Uterus (tissue), 4 donors: ENCODE data around the gene CLK3. TPM values are rescaled to one million over a fixed set of nuclear protein-coding genes. Genes with fewer than 3 reads are reported as not detected.
"Not testable (repeated sequence)": the region's sequence is repeated elsewhere in the genome, so short reads cannot be mapped to it uniquely, and the experiment has no call there.

Experiments used
- DNase-seq, 2 donors: peaks; one replicate each; pipeline ENCODE4 v3.0.0-alpha.2; 2019 to 2020
- H3K27ac ChIP-seq, 2 donors: fragments of 200-600 bp; sonication (generic); 1 replicate in 1 of 2; 2 replicates in 1 of 2; pipeline ENCODE4 v1.5.1; 2016 to 2018
- H3K27me3 ChIP-seq, 2 donors: fragments of 200-600 bp; sonication (generic); one replicate each; pipeline ENCODE4 v1.5.1; 2018 to 2019; ENCODE audit warnings: control low read depth in 1 of 2
- H3K36me3 ChIP-seq, 2 donors: fragments of 200-600 bp; sonication (generic); one replicate each; pipeline ENCODE4 v1.5.1; 2019; ENCODE audit warnings: control low read depth in 1 of 2
- H3K4me1 ChIP-seq, 2 donors: fragments of 200-600 bp; sonication (generic); one replicate each; pipeline ENCODE4 v1.5.1; 2018 to 2019; ENCODE audit warnings: control low read depth in 1 of 2
- H3K4me3 ChIP-seq, 2 donors: fragments of 200-600 bp; sonication (generic); 1 replicate in 1 of 2; 2 replicates in 1 of 2; pipeline ENCODE4 v1.5.1; 2018 to 2019; ENCODE audit warnings: mild to moderate bottlenecking in 1 of 2
- H3K9me3 ChIP-seq, 2 donors: fragments of 200-600 bp; sonication (generic); one replicate each; pipeline ENCODE4 v1.5.1; 2019; ENCODE audit warnings: control low read depth in 1 of 2
- CTCF ChIP-seq, 4 experiments: fragments of 200-600 bp in 2 of 4; fragments of 450-650 bp in 2 of 4; sonication (generic) in 2 of 4; IDR thresholded peaks; one replicate each; pipeline ENCODE4 v1.5.1; 2016 to 2019; ENCODE audit warnings: antibody characterized with exemption in 4 of 4, mild to moderate bottlenecking in 2 of 4, moderate library complexity in 1 of 4
- POLR2A ChIP-seq, 2 donors: fragments of 450-650 bp; IDR thresholded peaks; one replicate each; pipeline ENCODE4 v1.6.1; 2016; ENCODE audit warnings: antibody characterized with exemption in 2 of 2, mild to moderate bottlenecking in 1 of 2, moderate library complexity in 1 of 2
- intact Hi-C: fragments of 100-400 bp; cut with DNase I; formaldehyde crosslinking; loops from one replicate; pipeline ENCODE4 v1.15.1; 2023; ENCODE audit warnings: low total_unique reads
- total RNA-seq, 4 donors: library from RNA; depleted of rRNA in 3 of 4; stranded (reverse); fragments of >200 nt in 3 of 4; gene quantifications; one replicate each; pipeline versions ENCODE4 v1.1.0 to v1.2.4, GENCODE V29; 2014 to 2023
- donor health status: DM: yes; HTN: yes; CAD: no.

The CLK3 gene
- total RNA-seq, 4 donors from 2014 or later = 33.0 to 90.4 (median 84.2) TPM

GRCh38 chr15:74594455-74594854, 21.2 kb upstream of the CLK3 start:
- Histone ChIP-seq H3K36me3 (no peaks in the 10 kb centered on the region), H3K27ac (no peak overlapping the region), H3K4me1 (peaks cover 0 to 2% of the 10 kb centered on the region in 2 donors), H3K27me3 (no peaks in the 10 kb centered on the region), H3K4me3 (no peak overlapping the region), H3K9me3 (no peaks in the 10 kb centered on the region)
- TF ChIP-seq POLR2A (IDR thresholded peaks at IDR 0.05) (no peak), CTCF (IDR thresholded peaks at IDR 0.05) (no peak)
- intact Hi-C loops = no loop called here
- no peak for DNase-seq

DNA sequence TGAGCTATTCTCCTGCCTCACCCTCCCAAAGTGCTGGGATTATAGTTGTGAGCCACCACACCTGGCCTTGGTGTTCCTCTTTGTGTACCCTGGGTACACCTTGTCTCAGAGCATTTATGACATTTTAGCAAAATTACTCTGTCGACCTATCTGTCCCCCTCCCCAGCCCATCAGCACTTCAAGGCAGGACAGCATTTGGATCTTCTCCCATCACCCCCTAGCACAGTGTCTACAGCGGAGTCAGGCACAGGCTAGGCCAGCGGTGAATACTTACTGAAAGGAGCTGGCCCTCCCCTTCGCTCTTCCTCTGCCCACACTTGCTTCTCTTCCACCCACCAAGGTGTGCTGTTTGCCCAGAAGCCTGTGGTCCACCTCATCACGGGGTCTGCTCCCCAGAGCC, 20.4 kb upstream of the CLK3 start:
- no peak overlapping the region for H3K27ac ChIP-seq
- no peaks in the 10 kb centered on the region for H3K36me3 ChIP-seq
- DNase-seq = no peak
- intact Hi-C loops = no loop called here
- TF ChIP-seq POLR2A (IDR thresholded peaks at IDR 0.05) = no peak
- TF ChIP-seq CTCF (IDR thresholded peaks at IDR 0.05) = no peak
- H3K4me1 ChIP-seq = peaks cover 0 to 7% of the 10 kb centered on the region in 2 donors
- no peak overlapping the region for H3K4me3 ChIP-seq
- H3K27me3 ChIP-seq = no peaks in the 10 kb centered on the region
- H3K9me3 ChIP-seq = no peaks in the 10 kb centered on the region

- H3K27ac ChIP-seq, H3K4me1 ChIP-seq, DNase-seq, intact Hi-C loops, H3K36me3 ChIP-seq, H3K9me3 ChIP-seq, H3K27me3 ChIP-seq, H3K4me3 ChIP-seq: not testable (repeated sequence)
Observed at GRCh38 chr15:74596736-74597135, 18.9 kb upstream of the CLK3 start.

DNA sequence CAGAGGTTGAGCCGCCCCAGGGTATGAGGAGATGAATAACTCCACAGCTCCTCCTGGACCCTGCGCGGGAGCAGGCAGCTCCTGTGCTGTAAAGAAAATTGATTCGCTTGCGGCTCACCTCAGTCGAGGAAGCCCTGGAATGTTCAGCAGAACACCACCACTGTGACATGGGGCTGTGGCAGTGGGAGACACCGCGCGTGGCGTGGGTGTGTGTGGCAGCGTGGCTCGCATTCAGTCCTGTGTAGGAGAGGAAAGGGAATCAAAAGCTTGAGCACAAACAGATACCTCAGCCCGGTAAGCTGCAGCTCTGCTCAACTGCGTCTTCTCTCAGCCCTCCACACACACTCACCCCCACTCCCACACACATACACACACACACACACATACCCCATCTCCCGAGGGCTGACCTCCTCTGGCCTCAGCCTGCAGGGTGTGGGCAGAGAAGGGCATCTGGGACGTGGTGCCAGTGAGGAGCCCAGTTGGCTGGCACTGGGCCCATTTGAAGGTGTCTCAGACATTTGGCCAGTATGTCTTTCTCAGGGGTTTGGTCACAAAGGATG, 18.4 kb upstream of the CLK3 start:
- H3K27me3 ChIP-seq, intact Hi-C loops, H3K9me3 ChIP-seq, H3K27ac ChIP-seq, DNase-seq, H3K36me3 ChIP-seq, H3K4me1 ChIP-seq, H3K4me3 ChIP-seq: not testable (repeated sequence)

DNA sequence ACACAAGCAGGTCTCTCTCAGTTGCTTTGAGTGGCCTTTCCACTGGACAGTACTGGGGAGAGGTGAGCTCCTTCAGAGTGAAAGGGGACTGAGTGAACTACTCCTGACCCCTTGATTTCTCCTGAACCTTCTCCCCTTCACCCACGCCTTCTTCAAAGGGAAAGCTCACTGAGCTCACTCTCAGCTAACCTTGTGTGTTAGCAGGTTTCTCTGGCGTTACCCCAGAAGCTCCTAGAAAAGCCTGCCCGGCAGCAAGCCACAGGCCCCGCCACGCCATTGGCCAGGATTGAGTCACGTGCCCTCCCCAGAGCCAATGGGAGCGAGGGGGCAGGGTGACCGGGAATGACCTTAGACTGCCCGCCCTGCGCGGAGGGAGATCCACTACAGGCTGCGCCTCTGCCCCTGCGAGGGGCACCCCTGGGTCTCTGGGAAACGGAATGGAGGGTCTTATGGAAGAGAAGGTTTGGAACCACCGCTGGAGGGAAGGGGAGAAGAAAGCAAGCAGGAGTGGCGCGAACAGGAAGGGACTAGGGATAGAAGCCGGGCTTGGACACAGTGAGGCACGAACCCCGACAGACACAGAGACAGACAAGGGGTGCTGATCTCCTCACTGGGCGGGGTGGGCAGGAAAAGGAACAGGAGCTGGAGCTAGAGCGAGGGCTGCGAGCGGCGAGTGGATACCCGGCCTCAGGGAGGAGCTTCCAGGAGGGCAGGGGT, 17.4 kb upstream of the CLK3 start:
- no peaks in the 10 kb centered on the region for H3K27me3 ChIP-seq
- DNase-seq = peak; percentile 93 to 94
- no peaks in the 10 kb centered on the region for H3K36me3 ChIP-seq
- no peaks in the 10 kb centered on the region for H3K9me3 ChIP-seq
- H3K4me1 ChIP-seq = peaks cover 0 to 7% of the 10 kb centered on the region in 2 donors
- intact Hi-C loops = no loop called here
- H3K4me3 ChIP-seq = peak overlapping the region; percentile 51 to 52
- peak overlapping the region; percentile 88 for H3K27ac ChIP-seq
- TF ChIP-seq CTCF (IDR thresholded peaks at IDR 0.05) (no peak), POLR2A (IDR thresholded peaks at IDR 0.05) (peak; percentile 61 to 92)

- H3K27me3 ChIP-seq = no peaks in the 10 kb centered on the region
- peak overlapping the region; percentile 51 to 52 for H3K4me3 ChIP-seq
- H3K36me3 ChIP-seq = no peaks in the 10 kb centered on the region
- no peak for TF ChIP-seq POLR2A (IDR thresholded peaks at IDR 0.05)
- no peak for TF ChIP-seq CTCF (IDR thresholded peaks at IDR 0.05)
- no peak for DNase-seq
- intact Hi-C loops = no loop called here
- peak overlapping the region; percentile 88 for H3K27ac ChIP-seq
- peaks cover 0 to 7% of the 10 kb centered on the region in 2 donors for H3K4me1 ChIP-seq
- H3K9me3 ChIP-seq = no peaks in the 10 kb centered on the region
Observed at GRCh38 chr15:74599156-74599555, 16.5 kb upstream of the CLK3 start.
